Measurements from ENCODE around the gene WHAMM.

GRCh38 chr15:82810061-82810889 lies 847 bp downstream of the WHAMM start:
- no peak for TF ChIP-seq PATZ1 (CRISPR knock-in tag; IDR thresholded peaks at IDR 0.05; ENCODE audit: borderline replicate concordance)
- no peak for TF ChIP-seq ZNF8 (CRISPR knock-in tag; IDR thresholded peaks at IDR 0.05)

Measured in SK-N-SH treated with all-trans-retinoic acid at 6 μM for 48 hours (cell line).